Suprapubic skin (tissue), 4 donors: ENCODE data around the gene CMSS1. TPM values are rescaled to one million over a fixed set of nuclear protein-coding genes. Genes with fewer than 3 reads are reported as not detected.

Experiments used
- DNase-seq, 2 donors: peaks; one replicate each; pipeline ENCODE4 v3.0.0-alpha.2; 2019; ENCODE audit warnings: low spot score in 2 of 2
- H3K27ac ChIP-seq: fragments of 200-600 bp; sonication (generic); one replicate; pipeline ENCODE4 v1.5.1; 2019
- H3K27me3 ChIP-seq: fragments of 200-600 bp; sonication (generic); one replicate; pipeline ENCODE4 v1.5.1; 2019
- H3K36me3 ChIP-seq: fragments of 200-600 bp; sonication (generic); one replicate; pipeline ENCODE4 v1.5.1; 2019
- H3K4me1 ChIP-seq: fragments of 200-600 bp; sonication (generic); one replicate; pipeline ENCODE4 v1.5.1; 2019
- H3K4me3 ChIP-seq: fragments of 200-600 bp; sonication (generic); one replicate; pipeline ENCODE4 v1.5.1; 2019; ENCODE audit warnings: mild to moderate bottlenecking
- H3K9me3 ChIP-seq: fragments of 200-600 bp; sonication (generic); one replicate; pipeline ENCODE4 v1.5.1; 2019
- EP300 ChIP-seq: sonication (generic); formaldehyde crosslinking; IDR thresholded peaks from one replicate; pipeline ENCODE4 v1.6.1; 2017; ENCODE audit warnings: antibody characterized with exemption
- POLR2A ChIP-seq, 2 donors: fragments of 450-650 bp; IDR thresholded peaks; one replicate each; pipeline ENCODE4 v1.6.1; 2017; ENCODE audit warnings: antibody characterized with exemption in 2 of 2, mild to moderate bottlenecking in 2 of 2, moderate library complexity in 2 of 2
- POLR2AphosphoS5 ChIP-seq, 3 donors: sonication (generic); formaldehyde crosslinking; IDR thresholded peaks; one replicate each; pipeline ENCODE4 v1.6.1; 2017; ENCODE audit warnings: antibody characterized with exemption in 3 of 3
- WGBS: methylation state at CpG from one replicate; pipeline ENCODE4 v1.1.5; 2018; 5-methylcytosine and 5-hydroxymethylcytosine counted together
- total RNA-seq, 4 donors: library from RNA; depleted of rRNA; stranded (reverse); fragments of >200 nt; gene quantifications; one replicate each; pipeline ENCODE4 v1.1.0, GENCODE V29; 2016
- TF ChIP-seq, protein P1 (sequence below), 2 donors: fragments of 200-600 bp in 1 of 2; fragments of 450-650 bp in 1 of 2; sonication (generic) in 1 of 2; IDR thresholded peaks; one replicate each; pipeline ENCODE4 v1.5.1; 2016 to 2019; ENCODE audit warnings: antibody characterized with exemption in 2 of 2, mild to moderate bottlenecking in 1 of 2, moderate library complexity in 1 of 2

Gene CMSS1
- total RNA-seq, 4 donors from 2014 or later, result 13.2 to 17.1 (median 13.5) TPM

DNA sequence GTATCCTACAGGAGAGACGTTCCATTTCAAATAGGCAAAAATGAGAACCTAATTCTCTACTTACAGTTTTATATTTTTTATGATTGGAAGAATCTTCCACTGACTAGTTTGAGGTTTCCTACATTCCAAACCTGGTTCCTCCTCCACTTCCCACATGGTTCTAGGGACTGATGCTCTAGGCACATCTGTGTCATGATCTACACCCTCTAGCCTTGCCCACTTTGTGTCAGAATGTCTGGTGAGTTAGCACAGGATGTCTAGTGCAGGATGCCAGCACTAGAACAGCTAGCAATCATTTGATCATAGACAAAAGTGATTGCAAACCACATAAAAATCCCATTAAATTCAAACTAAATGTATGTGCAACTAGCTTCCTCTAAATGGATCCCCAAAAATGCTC, 323.3 kb downstream of the CMSS1 start:
- no peaks in the 10 kb centered on the region for H3K4me1 ChIP-seq
- no peaks in the 10 kb centered on the region for H3K9me3 ChIP-seq
- no peak overlapping the region for H3K27ac ChIP-seq
- no peaks in the 10 kb centered on the region for H3K36me3 ChIP-seq
- TF ChIP-seq POLR2AphosphoS5 (IDR thresholded peaks at IDR 0.05) (no peak), EP300 (no peak), POLR2A (IDR thresholded peaks at IDR 0.05) (no peak)
- TF ChIP-seq, protein P1, sequence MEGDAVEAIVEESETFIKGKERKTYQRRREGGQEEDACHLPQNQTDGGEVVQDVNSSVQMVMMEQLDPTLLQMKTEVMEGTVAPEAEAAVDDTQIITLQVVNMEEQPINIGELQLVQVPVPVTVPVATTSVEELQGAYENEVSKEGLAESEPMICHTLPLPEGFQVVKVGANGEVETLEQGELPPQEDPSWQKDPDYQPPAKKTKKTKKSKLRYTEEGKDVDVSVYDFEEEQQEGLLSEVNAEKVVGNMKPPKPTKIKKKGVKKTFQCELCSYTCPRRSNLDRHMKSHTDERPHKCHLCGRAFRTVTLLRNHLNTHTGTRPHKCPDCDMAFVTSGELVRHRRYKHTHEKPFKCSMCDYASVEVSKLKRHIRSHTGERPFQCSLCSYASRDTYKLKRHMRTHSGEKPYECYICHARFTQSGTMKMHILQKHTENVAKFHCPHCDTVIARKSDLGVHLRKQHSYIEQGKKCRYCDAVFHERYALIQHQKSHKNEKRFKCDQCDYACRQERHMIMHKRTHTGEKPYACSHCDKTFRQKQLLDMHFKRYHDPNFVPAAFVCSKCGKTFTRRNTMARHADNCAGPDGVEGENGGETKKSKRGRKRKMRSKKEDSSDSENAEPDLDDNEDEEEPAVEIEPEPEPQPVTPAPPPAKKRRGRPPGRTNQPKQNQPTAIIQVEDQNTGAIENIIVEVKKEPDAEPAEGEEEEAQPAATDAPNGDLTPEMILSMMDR (IDR thresholded peaks at IDR 0.05), result no peak
- 96% methylated on average over 1 of the region's 1 CpG for WGBS
- H3K4me3 ChIP-seq, result no peak overlapping the region
- DNase-seq, result no peak
- no peaks in the 10 kb centered on the region for H3K27me3 ChIP-seq

DNA sequence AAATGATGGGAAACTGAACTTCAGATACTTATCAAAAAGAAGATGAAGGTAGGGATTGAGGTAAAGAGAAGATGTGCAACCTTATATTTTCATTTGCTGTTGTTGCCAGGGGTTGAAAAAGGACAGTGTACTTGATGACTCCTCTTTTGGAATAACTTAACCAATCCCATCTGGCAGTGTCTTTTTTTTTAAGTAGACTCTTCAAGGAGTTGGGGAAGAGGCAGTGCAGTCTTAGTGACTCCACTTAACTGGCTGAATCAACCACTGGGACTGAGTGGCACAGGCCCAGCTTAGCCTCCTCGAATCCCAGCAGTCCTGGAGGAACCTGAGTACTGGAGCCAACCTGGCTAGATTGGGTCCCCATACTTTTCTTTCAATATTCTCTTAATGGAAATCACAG, 323.9 kb downstream of the CMSS1 start:
- Histone ChIP-seq H3K36me3 (no peaks in the 10 kb centered on the region), H3K27ac (no peak overlapping the region), H3K4me1 (no peaks in the 10 kb centered on the region), H3K9me3 (no peaks in the 10 kb centered on the region), H3K27me3 (no peaks in the 10 kb centered on the region), H3K4me3 (no peak overlapping the region)
- no peak for DNase-seq
- 65% methylated on average over 1 of the region's 1 CpG for WGBS
- TF ChIP-seq, protein P1 (IDR thresholded peaks at IDR 0.05), result no peak
- TF ChIP-seq EP300 (no peak), POLR2AphosphoS5 (IDR thresholded peaks at IDR 0.05) (no peak), POLR2A (IDR thresholded peaks at IDR 0.05) (no peak)

DNA sequence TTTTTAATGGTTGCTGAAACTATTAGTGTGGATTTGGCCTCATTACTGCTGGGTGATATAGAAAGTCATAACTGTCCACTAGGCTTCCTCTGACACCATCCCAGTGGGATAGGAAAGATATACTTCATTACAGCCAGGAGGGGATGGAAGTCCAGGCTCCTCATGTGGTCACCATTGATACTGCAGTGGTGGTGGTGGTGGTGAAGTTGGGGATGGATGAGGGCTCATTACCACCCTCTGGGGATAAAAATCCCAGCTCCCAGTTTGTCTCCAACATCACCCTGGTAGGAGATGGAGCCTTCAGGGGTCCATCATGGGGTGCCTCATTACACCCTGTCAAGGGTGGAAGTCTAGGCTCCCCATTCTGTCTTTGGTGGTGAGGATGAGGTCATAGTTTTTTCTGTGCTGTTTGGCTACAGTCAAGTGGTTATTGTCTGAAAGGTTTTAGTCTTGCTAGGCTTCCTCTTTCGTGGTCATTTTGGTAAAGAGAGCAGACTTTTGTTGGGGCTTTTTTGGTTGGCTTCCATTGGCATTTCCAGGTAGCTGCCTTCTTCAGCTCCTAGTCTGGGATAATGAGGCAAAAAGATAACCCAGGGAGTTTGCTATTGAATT, 326.7 kb downstream of the CMSS1 start:
- Histone ChIP-seq H3K4me1 (peaks cover 2% of the 10 kb centered on the region), H3K36me3 (peaks cover 4% of the 10 kb centered on the region), H3K9me3 (no peaks in the 10 kb centered on the region), H3K27ac (no peak overlapping the region), H3K27me3 (no peaks in the 10 kb centered on the region), H3K4me3 (no peak overlapping the region)
- 91% methylated on average over 1 of the region's 1 CpG for WGBS
- DNase-seq, result no peak
- TF ChIP-seq, protein P1 (IDR thresholded peaks at IDR 0.05), result no peak
- TF ChIP-seq EP300 (no peak), POLR2AphosphoS5 (IDR thresholded peaks at IDR 0.05) (no peak), POLR2A (IDR thresholded peaks at IDR 0.05) (no peak)

DNA sequence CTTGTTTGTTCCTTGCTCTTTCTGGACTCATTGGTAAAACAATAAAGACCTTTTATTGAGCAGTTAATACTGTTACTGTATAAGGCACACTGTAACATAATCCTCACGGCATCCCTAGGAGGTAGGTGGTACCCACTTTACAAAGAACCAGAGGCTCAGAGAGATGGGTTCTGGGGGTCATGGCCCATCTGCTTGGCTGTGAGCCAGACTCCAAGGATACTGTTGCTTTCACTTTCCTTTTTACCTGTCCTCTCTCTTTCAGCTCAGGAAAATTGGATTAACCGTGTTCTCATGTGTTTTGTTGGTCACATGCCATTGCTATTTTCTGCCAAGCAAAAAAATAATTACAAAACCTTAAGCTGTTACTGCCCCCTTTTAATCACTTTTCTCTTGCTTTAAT, 331.5 kb downstream of the CMSS1 start:
- H3K27ac ChIP-seq, result no peak overlapping the region
- peaks cover 4% of the 10 kb centered on the region for H3K36me3 ChIP-seq
- WGBS, result 71% methylated on average over 2 of the region's 2 CpGs
- no peaks in the 10 kb centered on the region for H3K27me3 ChIP-seq
- no peak overlapping the region for H3K4me3 ChIP-seq
- TF ChIP-seq, protein P1 (IDR thresholded peaks at IDR 0.05), result no peak
- TF ChIP-seq POLR2A (IDR thresholded peaks at IDR 0.05) (no peak), POLR2AphosphoS5 (IDR thresholded peaks at IDR 0.05) (no peak), EP300 (no peak)
- DNase-seq, result no peak
- H3K9me3 ChIP-seq, result no peaks in the 10 kb centered on the region
- H3K4me1 ChIP-seq, result peaks cover 12% of the 10 kb centered on the region

DNA sequence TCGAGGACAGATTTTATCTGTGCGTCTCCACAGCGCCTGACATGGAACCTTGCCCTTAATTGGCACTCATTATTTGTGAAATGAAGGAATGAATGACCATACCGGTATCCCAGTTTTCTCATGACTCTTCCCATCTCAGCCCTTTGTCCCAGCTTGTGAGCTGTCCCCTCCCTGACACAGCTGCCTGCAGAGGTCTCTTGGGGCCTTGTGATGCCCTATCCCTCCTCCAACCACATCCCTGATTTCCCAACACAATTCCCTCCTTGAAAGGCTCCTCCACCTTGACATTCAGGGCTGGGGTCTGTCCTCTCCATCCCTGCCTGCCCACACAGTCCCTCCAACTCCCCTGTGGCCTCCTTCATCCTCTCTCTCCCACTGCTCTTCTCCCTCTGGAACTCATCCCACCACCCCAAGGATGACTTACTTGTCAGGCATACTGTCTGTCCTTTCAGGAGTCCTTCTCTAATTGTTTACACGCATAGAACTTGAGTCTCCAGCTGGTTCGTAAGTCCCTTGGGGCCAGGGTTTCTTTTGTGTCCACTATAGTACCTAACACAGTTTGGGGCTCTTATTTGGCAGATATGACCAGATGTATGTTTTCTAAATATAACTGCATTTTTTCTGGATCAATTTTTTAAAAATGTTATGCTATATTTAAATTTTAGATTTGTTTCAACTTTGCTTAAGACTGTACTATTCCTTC, 332.2 kb downstream of the CMSS1 start:
- H3K27me3 ChIP-seq, result no peaks in the 10 kb centered on the region
- TF ChIP-seq EP300 (no peak), POLR2AphosphoS5 (IDR thresholded peaks at IDR 0.05) (no peak), POLR2A (IDR thresholded peaks at IDR 0.05) (no peak)
- TF ChIP-seq, protein P1 (IDR thresholded peaks at IDR 0.05), result no peak
- no peak overlapping the region for H3K4me3 ChIP-seq
- no peaks in the 10 kb centered on the region for H3K9me3 ChIP-seq
- H3K27ac ChIP-seq, result peak overlapping the region; percentile 51
- 85% methylated on average over 6 of the region's 6 CpGs for WGBS
- no peak for DNase-seq
- H3K36me3 ChIP-seq, result peaks cover 4% of the 10 kb centered on the region
- peaks cover 12% of the 10 kb centered on the region for H3K4me1 ChIP-seq
